Posterior vena cava (tissue), 2 donors: Measurements from ENCODE around the gene DCBLD2. TPM values are rescaled to one million over a fixed set of nuclear protein-coding genes. Genes with fewer than 3 reads are reported as not detected.
"Not testable (repeated sequence)": the region's sequence is repeated elsewhere in the genome, so short reads cannot be mapped to it uniquely, and the experiment has no call there.

Experiments used
- DNase-seq: peaks from one replicate; pipeline ENCODE4 v3.0.0-alpha.2; 2020; ENCODE audit warnings: low spot score
- intact Hi-C, 2 donors: fragments of 100-400 bp; cut with DNase I; formaldehyde crosslinking; loops; one replicate each; pipeline versions ENCODE4 v1.14.1 to v1.14.2; 2022 to 2023
- total RNA-seq, 2 donors: library from RNA; stranded (reverse); fragmentation: NEBNext Ultra II Directional; extraction: Animal tissue kit (Norgen Biotek cat#: 25700); gene quantifications; one replicate each; pipeline ENCODE4 v1.2.1, GENCODE V29; 2021
- donor health status: DM: yes; HTN: yes; CAD: no.
- donor health status: DM: yes; HTN: yes; CAD: no.

DCBLD2 gene
- total RNA-seq, 2 donors from 2014 or later, result 27.9 to 28.8 TPM

DNA sequence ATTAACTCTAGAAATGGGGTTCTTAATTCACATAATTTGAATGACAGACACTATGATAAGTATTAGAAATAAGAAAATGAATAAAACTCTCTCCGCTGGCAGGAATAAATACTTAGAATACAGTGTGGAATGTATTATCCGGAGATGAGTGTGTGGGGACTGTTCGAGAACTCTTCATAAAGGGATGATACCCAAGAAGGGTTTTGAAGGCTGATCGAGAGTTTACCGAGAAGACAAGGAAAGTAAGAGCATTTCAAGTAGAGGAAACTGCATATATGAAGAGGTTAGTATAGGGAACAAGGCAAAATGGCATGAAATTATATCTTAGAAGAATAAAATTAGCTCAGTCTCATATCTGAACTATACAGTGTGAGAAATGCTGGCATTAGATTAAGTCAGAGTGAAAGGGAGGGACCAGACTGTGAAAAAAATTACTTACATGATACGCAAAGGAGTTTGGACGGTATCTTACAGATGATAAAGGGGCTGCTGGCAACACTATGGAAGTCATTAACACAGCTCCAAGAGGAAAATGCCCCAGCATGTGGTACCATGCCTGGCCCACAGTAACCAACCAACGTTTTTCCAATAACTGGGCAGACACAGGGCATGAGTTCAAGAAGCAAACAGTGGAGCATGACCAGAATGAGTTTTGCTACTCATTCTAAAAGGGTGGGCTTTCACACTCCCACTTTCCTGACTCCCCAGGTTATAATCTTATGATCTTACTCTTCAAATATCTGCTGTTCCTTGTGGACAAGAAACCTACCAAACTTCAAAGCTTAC is 6.5 kb downstream of the DCBLD2 start:
- no peak for DNase-seq
- intact Hi-C loops, result no loop called here

- intact Hi-C loops, result no loop called here
- no peak for DNase-seq
These were observed 7.8 kb downstream of the DCBLD2 start for GRCh38 chr3:98893740-98894139.

- DNase-seq, result no peak
- intact Hi-C loops, result no loop called here
These were observed 9.2 kb downstream of the DCBLD2 start for GRCh38 chr3:98892263-98892662.

DNA sequence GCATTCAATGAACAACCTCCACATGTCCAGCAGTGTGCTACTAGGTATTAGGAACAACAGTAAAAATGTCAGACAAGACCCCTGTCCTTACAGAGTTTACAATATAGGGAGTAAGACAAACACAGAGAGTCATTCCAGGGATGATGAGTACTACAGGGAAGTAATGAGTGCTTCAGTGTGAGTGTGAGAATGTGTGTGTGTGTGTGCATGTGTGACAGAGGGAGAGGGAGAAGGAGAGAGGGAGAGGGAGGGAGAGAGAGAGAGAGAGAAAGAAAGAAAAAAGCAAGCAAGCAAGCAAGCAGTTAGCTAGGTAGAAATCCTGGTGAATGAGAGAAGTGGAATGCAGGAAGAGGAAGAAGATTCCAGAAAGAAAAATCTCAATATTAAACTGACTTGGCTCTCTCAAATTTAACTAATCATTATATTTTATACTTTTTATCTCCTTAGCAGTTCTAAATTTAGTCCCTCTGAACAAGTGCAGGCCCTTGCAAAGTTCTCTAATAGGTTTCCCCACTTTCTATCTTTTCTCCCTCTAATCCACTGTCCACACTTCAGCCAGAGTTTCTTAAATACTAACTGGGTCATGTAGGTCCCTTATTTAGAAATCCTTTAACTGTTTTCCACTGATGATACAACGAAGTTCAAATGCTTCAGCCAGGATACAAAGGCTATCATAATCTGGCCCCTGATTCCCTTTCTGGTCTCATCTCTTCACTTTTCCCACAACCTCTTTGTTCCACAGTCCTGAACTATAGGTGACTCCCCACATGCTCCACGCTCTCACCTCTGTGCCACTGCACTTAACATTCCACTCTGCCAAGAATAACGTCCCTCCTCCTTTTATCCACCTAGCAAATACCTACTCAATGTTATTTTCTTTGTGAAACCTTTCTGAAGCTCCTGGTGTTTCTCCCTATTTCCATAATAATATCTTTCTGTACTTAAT is 10.3 kb downstream of the DCBLD2 start:
- intact Hi-C loops, result no loop called here
- no peak for DNase-seq

DNA sequence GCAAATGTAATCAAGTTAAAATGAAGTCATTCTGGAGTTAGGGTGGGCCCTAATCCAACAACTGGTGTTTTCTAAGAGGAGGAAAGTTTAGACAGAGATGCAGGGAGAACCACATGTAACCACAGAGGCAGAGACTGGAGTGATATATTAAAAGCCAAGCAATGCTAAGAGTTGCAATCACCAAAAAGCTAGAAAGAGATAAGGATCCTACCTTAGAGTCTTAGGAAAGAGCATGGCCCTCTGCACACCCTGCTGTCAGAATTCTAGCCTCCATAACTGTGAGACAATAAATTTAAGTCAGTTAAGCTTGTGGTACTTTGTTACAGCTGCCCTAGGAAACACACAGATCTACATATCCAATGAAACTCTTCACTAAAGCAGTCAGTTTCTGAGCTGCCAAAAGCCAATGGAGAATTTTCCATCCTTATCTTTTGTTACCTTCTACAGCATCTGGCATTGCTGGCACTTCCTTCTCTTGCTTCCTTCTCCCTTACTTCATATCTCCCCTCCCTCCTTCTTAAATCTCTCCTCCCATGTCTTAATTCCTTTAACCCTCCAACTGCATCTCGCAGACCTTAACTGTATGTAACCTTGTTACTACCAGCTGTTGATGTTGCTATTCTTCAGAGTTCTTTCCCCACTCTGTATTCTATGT is 11.2 kb downstream of the DCBLD2 start:
- intact Hi-C loops, result no loop called here
- no peak for DNase-seq

GRCh38 chr3:98887684-98888083 is 13.8 kb downstream of the DCBLD2 start:
- DNase-seq, result no peak
- intact Hi-C loops, result no loop called here

DNA sequence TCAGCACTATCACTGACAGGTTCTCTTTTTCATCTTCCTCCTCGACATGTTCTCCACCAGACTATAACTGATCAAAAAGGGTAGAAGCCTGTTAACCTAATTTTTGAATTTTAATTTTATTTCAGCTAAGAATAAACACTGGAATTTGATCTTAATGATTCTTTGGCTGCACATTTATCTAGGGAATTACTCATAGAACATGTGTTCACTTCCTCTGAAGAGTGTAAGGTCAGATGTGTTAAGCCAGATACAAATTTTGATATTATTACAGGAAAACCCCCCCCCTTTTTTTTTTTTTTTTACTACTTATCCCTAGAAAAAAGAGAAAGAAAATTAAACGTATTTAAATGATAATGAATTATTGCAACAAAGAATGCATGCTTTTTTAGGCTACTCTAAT is 15.0 kb downstream of the DCBLD2 start:
- intact Hi-C loops, result no loop called here
- DNase-seq, result no peak

GRCh38 chr3:98885851-98886250 is 15.6 kb downstream of the DCBLD2 start:
- intact Hi-C loops, result no loop called here
- no peak for DNase-seq

- intact Hi-C loops, result no loop called here
- no peak for DNase-seq
These were observed 16.7 kb downstream of the DCBLD2 start for GRCh38 chr3:98884675-98885371.

GRCh38 chr3:98882614-98883333 is 18.7 kb downstream of the DCBLD2 start:
- intact Hi-C loops, DNase-seq: not testable (repeated sequence)

DNA sequence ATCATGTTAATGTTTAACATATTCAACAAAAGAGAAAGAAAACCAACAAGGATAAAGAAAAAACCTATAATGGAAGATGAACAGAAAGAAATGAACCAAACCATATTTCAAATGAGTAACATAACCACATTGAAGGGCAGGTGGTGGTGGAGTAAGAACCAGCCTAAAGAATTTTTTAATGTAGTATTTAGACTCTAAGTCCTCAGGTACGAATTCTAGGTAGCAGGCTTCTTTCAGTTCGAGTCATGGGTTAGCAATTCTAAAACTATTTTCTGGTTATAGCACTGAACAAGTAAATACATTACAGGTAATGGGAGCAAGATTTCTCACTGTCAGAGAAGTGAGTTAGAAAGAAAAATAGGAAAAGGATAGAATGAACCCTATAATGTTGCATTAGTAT is 24.4 kb downstream of the DCBLD2 start:
- intact Hi-C loops, result no loop called here
- DNase-seq, result no peak

GRCh38 chr3:98875535-98875934 is 26.0 kb downstream of the DCBLD2 start:
- intact Hi-C loops, result no loop called here
- no peak for DNase-seq

GRCh38 chr3:98874602-98875249 is 26.8 kb downstream of the DCBLD2 start:
- no peak for DNase-seq

GRCh38 chr3:98869391-98869790 is 32.1 kb downstream of the DCBLD2 start:
- intact Hi-C loops, result no loop called here
- no peak for DNase-seq

More at GRCh38 chr3:98874602-98875249, 26.8 kb downstream of the DCBLD2 start:
- intact Hi-C loops, result no loop called here

DNA sequence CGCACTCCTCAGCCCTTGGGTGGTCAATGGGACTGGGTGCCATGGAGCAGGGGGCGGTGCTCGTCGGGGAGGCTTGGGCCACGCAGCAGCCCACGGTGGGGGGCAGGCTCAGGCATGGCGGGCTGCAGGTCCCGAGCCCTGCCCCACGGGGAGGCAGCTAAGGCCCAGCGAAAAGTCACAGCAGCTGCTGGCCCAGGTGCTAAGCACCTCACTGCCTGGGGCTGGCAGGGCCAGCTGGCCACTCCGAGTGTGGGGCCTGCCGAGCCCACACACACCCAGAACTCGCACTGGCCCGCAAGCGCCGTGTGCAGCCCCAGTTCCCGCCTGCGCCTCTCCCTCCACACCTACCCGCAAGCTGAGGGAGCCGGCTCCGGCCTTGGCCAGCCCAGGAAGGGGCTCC is 43.5 kb downstream of the DCBLD2 start:
- intact Hi-C loops, result not testable (repeated sequence)

GRCh38 chr3:98857258-98857657 is 44.2 kb downstream of the DCBLD2 start:
- intact Hi-C loops, DNase-seq: not testable (repeated sequence)

More for the DNA sequence above, 43.5 kb downstream of the DCBLD2 start:
- peak; percentile 51 for DNase-seq

GRCh38 chr3:98856724-98857123 is 44.8 kb downstream of the DCBLD2 start:
- no peak for DNase-seq
- intact Hi-C loops, result no loop called here

DNA sequence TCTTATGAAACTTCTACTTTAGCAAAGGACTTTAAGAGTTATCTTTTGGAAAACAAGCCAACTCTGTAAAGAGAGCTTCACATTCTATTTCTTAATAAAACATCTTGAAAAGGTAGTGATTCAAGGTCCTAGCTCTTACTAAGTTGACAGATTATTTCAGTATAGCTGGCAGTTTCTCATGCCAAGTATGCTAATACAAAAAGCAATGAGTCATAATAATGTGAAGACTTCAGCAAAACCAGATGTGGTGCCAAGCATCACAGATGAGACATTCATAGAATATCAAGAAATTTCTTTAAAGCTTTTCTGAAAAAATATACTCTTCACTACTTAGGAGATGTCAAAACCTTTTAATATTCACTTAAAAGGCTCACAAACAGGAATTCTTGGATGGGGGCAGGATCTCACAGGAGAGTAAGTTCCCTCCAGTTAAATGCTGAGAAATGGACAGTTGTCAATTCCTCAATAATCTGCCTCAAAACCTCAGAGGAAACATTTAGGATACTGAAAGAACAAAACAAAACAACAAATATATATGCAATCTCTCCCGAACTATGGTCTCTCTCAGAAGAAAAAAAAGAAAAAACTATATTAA is 45.6 kb downstream of the DCBLD2 start:
- DNase-seq, result no peak
- intact Hi-C loops, result no loop called here
